ENCODE results near the gene PLK5. TPM values are rescaled to one million over a fixed set of nuclear protein-coding genes. Genes with fewer than 3 reads are reported as not detected.

The PLK5 gene
- polyA plus RNA-seq, 1 donor from 2014 or later: 3.6 TPM

- no peak overlapping the region for H2AFZ ChIP-seq (ENCODE audit: low read depth, low read length)
- no peak overlapping the region for H3K9ac ChIP-seq (ENCODE audit: low read length)
- H3K79me2 ChIP-seq (replicated peaks; ENCODE audit: insufficient read depth, low read length): no peaks in the 10 kb centered on the region
- TF ChIP-seq RAD21 (conservative IDR thresholded peaks at IDR 0.05) (no peak), EZH2 (IDR thresholded peaks at IDR 0.05; ENCODE audit: borderline replicate concordance, insufficient read depth, low read length, poor library complexity, severe bottlenecking) (no peak), SMC3 (conservative IDR thresholded peaks at IDR 0.05; ENCODE audit: poor library complexity) (no peak)
- no peaks in the 10 kb centered on the region for H4K20me1 ChIP-seq (ENCODE audit: insufficient read depth)
- no peaks in the 10 kb centered on the region for H3K9me3 ChIP-seq (ENCODE audit: low read length)
- no peak overlapping the region for H3K4me3 ChIP-seq (ENCODE audit: low read length)
- no peak overlapping the region for H3K4me2 ChIP-seq (ENCODE audit: low read length)
- H3F3A ChIP-seq (ENCODE audit: insufficient read depth, low read length, poor library complexity, severe bottlenecking): no peaks in the 10 kb centered on the region
- H3K27ac ChIP-seq (ENCODE audit: low read length): no peak overlapping the region
- no peaks in the 10 kb centered on the region for H3K27me3 ChIP-seq (ENCODE audit: insufficient read depth, low read depth, low read length)
- no peaks in the 10 kb centered on the region for H3K9me2 ChIP-seq (ENCODE audit: insufficient read depth, low read length)
- no peaks in the 10 kb centered on the region for H3K36me3 ChIP-seq (ENCODE audit: insufficient read depth, low read length)
These were observed 41.3 kb upstream of the PLK5 start for GRCh38 chr19:1482361-1483130.

GRCh38 chr19:1483131-1483978 lies 40.5 kb upstream of the PLK5 start:
- Histone ChIP-seq H3K9me3 (ENCODE audit: low read length) (no peaks in the 10 kb centered on the region), H2AFZ (ENCODE audit: low read depth, low read length) (no peak overlapping the region), H3K27me3 (ENCODE audit: insufficient read depth, low read depth, low read length) (no peaks in the 10 kb centered on the region), H3K27ac (ENCODE audit: low read length) (no peak overlapping the region), H3K79me2 (replicated peaks; ENCODE audit: insufficient read depth, low read length) (no peaks in the 10 kb centered on the region), H4K20me1 (ENCODE audit: insufficient read depth) (no peaks in the 10 kb centered on the region), H3K4me2 (ENCODE audit: low read length) (no peak overlapping the region), H3K4me3 (ENCODE audit: low read length) (no peak overlapping the region), H3K9me2 (ENCODE audit: insufficient read depth, low read length) (no peaks in the 10 kb centered on the region), H3K9ac (ENCODE audit: low read length) (no peak overlapping the region), H3K36me3 (ENCODE audit: insufficient read depth, low read length) (no peaks in the 10 kb centered on the region), H3F3A (ENCODE audit: insufficient read depth, low read length, poor library complexity, severe bottlenecking) (no peaks in the 10 kb centered on the region)
- TF ChIP-seq MXI1 (conservative IDR thresholded peaks at IDR 0.05; ENCODE audit: poor library complexity, severe bottlenecking) (no peak), CTCF (IDR thresholded peaks at IDR 0.05; ENCODE audit: poor library complexity, severe bottlenecking) (no peak), RAD21 (conservative IDR thresholded peaks at IDR 0.05) (no peak), EP300 (conservative IDR thresholded peaks at IDR 0.05; ENCODE audit: poor library complexity, severe bottlenecking) (no peak), SMC3 (conservative IDR thresholded peaks at IDR 0.05; ENCODE audit: poor library complexity) (no peak), POLR2AphosphoS5 (IDR thresholded peaks at IDR 0.05) (no peak), EZH2 (IDR thresholded peaks at IDR 0.05; ENCODE audit: borderline replicate concordance, insufficient read depth, low read length, poor library complexity, severe bottlenecking) (no peak), REST (IDR thresholded peaks at IDR 0.05; ENCODE audit: borderline replicate concordance) (no peak), TAF1 (IDR thresholded peaks at IDR 0.05; ENCODE audit: low read depth) (no peak)
